ENCODE measurements around the gene DOCK4.

GRCh38 chr7:111801277-111801676 lies 404.9 kb downstream of the DOCK4 start:
- TF ChIP-seq CTCF (IDR thresholded peaks at IDR 0.05): no peak
- no peak for TF ChIP-seq POLR2AphosphoS5 (IDR thresholded peaks at IDR 0.05)
- no peak for TF ChIP-seq POLR2A (IDR thresholded peaks at IDR 0.05)
- TF ChIP-seq EP300 (IDR thresholded peaks at IDR 0.05): no peak
